Activated naive CD8-positive, alpha-beta T cell treated with anti-CD3 and anti-CD28 coated beads, Interleukin-2, amount 10 ng/mL, durations not matched to agents 7 days and 5 days (primary cell): ENCODE results near the gene EIF5AL1. TPM values are rescaled to one million over a fixed set of nuclear protein-coding genes. Genes with fewer than 3 reads are reported as not detected.
"Not testable (repeated sequence)": the region's sequence is repeated elsewhere in the genome, so short reads cannot be mapped to it uniquely, and the experiment has no call there.

Source experiments
- ATAC-seq: fragments of 150-1000 bp; cut with Tn5 transposase; one replicate; pipeline ENCODE4 v1.10.0; 2021; ENCODE audit warnings: low read depth, moderate library complexity
- POLR2A ChIA-PET: fragments of 350-600 bp; sonication (Branson Sonifier 250); formaldehyde crosslinking; loops from one replicate; lab custom pipeline; 2021; ENCODE audit warnings: antibody characterized with exemption; lab: Charles Lee
- DNase-seq: peaks from one replicate; pipeline ENCODE4 v3.0.0; 2021
- H3K27ac Mint-ChIP-seq: one replicate; pipeline ENCODE4 v1.8.0; 2022; ENCODE audit warnings: mild to moderate bottlenecking, mixed read lengths
- H3K27me3 Mint-ChIP-seq: one replicate; pipeline ENCODE4 v1.8.0; 2022; ENCODE audit warnings: mild to moderate bottlenecking, moderate library complexity, mixed read lengths
- H3K36me3 Mint-ChIP-seq: one replicate; pipeline ENCODE4 v1.8.0; 2021; ENCODE audit warnings: mild to moderate bottlenecking, mixed read lengths
- H3K4me1 Mint-ChIP-seq: one replicate; pipeline ENCODE4 v1.8.0; 2021; ENCODE audit warnings: mixed read lengths
- H3K4me3 Mint-ChIP-seq: one replicate; pipeline ENCODE4 v1.8.0; 2022; ENCODE audit warnings: mild to moderate bottlenecking, moderate library complexity, mixed read lengths
- H3K9me3 Mint-ChIP-seq: one replicate; pipeline ENCODE4 v1.8.0; 2021; ENCODE audit warnings: mixed read lengths
- total RNA-seq, 2 experiments: library from RNA; stranded (reverse); gene quantifications; one replicate each; pipeline ENCODE4 v1.2.3, GENCODE V29; 2021

EIF5AL1 gene
- total RNA-seq, 2 experiments from 2014 or later = 0.94 TPM

- H3K4me3 Mint-ChIP-seq, DNase-seq, H3K36me3 Mint-ChIP-seq, POLR2A ChIA-PET, ATAC-seq, H3K27ac Mint-ChIP-seq, H3K9me3 Mint-ChIP-seq: not testable (repeated sequence)
- Mint-ChIP-seq H3K4me1 (peaks cover 12% of the 10 kb centered on the region), H3K27me3 (peaks cover 14% of the 10 kb centered on the region)
Measured at GRCh38 chr10:79508245-79508644, 4.1 kb upstream of the EIF5AL1 start.

DNA sequence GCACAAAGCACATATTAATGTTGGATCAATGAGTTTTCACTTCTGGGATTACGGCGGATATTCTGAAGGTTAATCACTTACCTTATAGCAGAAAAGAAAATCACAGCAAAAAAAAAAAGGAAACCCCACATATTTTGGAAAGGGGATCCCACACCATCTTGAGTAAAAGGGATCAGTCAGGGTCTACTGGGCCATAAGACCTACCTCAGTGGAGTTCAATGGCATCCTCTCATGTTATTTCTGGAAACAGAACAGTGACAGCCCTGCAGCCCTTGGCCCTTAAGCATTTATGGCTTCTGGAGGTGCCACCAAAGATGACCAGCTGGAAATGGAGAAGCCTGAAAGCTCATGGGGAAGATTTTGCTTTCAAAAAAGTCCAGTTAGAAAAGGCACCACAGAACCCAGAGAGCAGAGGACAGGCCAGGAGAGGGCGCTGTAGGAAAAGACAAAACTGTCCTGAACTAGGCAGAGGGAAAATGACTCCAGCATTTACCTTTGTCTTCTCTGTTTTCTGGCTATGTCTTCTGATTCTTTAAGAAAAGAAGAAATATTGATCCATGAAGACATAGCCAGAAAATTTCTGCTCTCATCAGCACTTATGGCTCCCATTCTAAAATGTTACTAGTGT lies 2.9 kb upstream of the EIF5AL1 start:
- POLR2A ChIA-PET, H3K4me3 Mint-ChIP-seq, DNase-seq, H3K36me3 Mint-ChIP-seq, H3K9me3 Mint-ChIP-seq, H3K27ac Mint-ChIP-seq: not testable (repeated sequence)
- Mint-ChIP-seq H3K4me1 (peaks cover 12% of the 10 kb centered on the region), H3K27me3 (peaks cover 11% of the 10 kb centered on the region)
- peak; percentile 32 for ATAC-seq

GRCh38 chr10:79509934-79510508 lies 2.3 kb upstream of the EIF5AL1 start:
- H3K27ac Mint-ChIP-seq, POLR2A ChIA-PET, H3K36me3 Mint-ChIP-seq, H3K4me3 Mint-ChIP-seq, ATAC-seq, H3K9me3 Mint-ChIP-seq, DNase-seq: not testable (repeated sequence)
- peaks cover 11% of the 10 kb centered on the region for H3K27me3 Mint-ChIP-seq
- H3K4me1 Mint-ChIP-seq = peaks cover 12% of the 10 kb centered on the region

GRCh38 chr10:79516532-79517205 lies 4.3 kb downstream of the EIF5AL1 start:
- DNase-seq, H3K4me1 Mint-ChIP-seq, ATAC-seq, H3K36me3 Mint-ChIP-seq, H3K9me3 Mint-ChIP-seq, POLR2A ChIA-PET, H3K4me3 Mint-ChIP-seq, H3K27ac Mint-ChIP-seq: not testable (repeated sequence)
- H3K27me3 Mint-ChIP-seq = peaks cover 15% of the 10 kb centered on the region

DNA sequence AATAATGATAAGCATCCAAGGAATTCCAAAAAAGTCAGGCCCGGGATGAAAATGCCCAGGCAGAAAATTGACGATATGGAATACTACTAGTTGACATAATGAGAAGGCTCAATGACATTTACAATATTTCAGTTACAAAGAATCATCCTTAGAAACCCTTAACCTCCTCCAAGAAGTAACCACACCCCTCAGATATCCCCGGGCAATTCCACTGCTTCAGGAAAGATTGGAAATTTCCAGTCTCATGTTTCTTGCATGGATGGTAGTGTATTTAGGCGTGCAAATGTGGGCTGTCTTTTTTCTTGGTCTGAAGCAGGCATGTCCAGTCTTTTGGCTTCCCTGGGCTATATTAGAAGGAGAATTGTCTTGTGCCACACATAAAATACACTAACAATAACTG lies 5.2 kb downstream of the EIF5AL1 start:
- H3K4me1 Mint-ChIP-seq, POLR2A ChIA-PET, H3K27ac Mint-ChIP-seq, DNase-seq, ATAC-seq, H3K4me3 Mint-ChIP-seq, H3K9me3 Mint-ChIP-seq, H3K36me3 Mint-ChIP-seq: not testable (repeated sequence)
- H3K27me3 Mint-ChIP-seq = peaks cover 11% of the 10 kb centered on the region

DNA sequence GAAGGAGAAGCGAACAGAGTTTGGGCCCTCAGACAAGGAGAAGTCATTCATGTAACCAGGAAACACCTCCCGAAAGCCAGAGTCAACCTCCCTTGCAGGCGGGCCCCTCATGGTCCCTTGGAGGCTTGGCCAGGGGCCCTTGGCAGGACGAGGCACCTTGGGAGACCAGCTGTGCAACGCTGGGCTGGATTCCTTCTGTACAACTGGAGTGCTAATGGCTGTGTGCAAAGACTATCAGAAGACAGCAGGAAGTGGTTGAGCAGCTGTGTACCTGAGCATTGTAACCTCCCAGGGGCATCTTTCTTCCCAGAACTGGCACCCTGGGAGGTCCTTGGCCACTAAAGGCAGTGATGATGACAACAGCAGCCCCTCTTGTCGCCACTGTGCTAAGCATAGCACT lies 9.4 kb downstream of the EIF5AL1 start:
- H3K9me3 Mint-ChIP-seq, H3K27ac Mint-ChIP-seq, H3K27me3 Mint-ChIP-seq, H3K4me3 Mint-ChIP-seq, H3K36me3 Mint-ChIP-seq, POLR2A ChIA-PET, DNase-seq, H3K4me1 Mint-ChIP-seq: not testable (repeated sequence)
- ATAC-seq = peak; percentile 65

DNA sequence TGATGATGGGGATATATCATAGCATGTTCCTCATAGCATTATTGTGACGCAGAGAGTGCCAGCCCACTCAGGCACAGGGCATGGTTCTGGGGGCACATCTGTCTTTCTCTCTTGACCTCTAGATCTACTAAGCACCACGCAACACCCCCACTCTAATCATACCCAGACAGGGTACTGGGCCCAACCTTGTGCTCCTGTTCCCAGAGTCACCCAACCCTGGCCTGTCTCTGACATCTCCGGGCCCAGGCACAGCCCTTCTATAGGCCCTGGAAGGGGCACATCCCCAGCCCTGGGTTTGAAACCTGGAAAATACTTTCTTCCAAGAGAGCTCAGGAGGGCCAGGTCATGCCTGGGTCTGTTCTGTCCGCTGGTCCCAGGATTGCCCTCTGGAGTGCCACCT lies 10.1 kb downstream of the EIF5AL1 start:
- DNase-seq, H3K27me3 Mint-ChIP-seq, ATAC-seq, H3K4me3 Mint-ChIP-seq, H3K4me1 Mint-ChIP-seq, POLR2A ChIA-PET, H3K36me3 Mint-ChIP-seq, H3K9me3 Mint-ChIP-seq, H3K27ac Mint-ChIP-seq: not testable (repeated sequence)

GRCh38 chr10:79523157-79523853 lies 11.0 kb downstream of the EIF5AL1 start:
- H3K9me3 Mint-ChIP-seq, H3K36me3 Mint-ChIP-seq, H3K4me3 Mint-ChIP-seq, H3K4me1 Mint-ChIP-seq, POLR2A ChIA-PET, ATAC-seq, H3K27ac Mint-ChIP-seq, H3K27me3 Mint-ChIP-seq, DNase-seq: not testable (repeated sequence)

GRCh38 chr10:79525049-79525710 lies 12.8 kb downstream of the EIF5AL1 start:
- H3K9me3 Mint-ChIP-seq, ATAC-seq, POLR2A ChIA-PET, H3K27ac Mint-ChIP-seq, H3K4me1 Mint-ChIP-seq, H3K27me3 Mint-ChIP-seq, H3K4me3 Mint-ChIP-seq, DNase-seq, H3K36me3 Mint-ChIP-seq: not testable (repeated sequence)

DNA sequence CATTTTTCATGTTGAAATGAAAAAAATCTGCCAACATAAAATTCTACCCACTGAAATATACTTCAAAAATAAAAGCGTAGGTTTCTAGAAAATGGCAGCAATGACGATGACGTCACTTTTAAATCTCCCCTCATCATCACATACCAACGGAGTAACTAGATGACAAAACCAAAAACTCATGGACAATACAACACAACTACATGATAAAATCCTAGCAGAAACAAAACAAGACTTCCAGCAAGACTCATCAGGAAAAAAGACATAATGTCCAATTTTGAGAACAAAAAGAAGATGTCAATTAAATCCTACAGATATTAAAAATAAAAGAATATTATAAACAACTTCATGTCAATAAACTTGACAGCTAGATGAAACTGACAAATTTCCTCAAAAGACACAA lies 15.9 kb downstream of the EIF5AL1 start:
- DNase-seq, ATAC-seq, H3K4me3 Mint-ChIP-seq, H3K9me3 Mint-ChIP-seq, H3K36me3 Mint-ChIP-seq, H3K4me1 Mint-ChIP-seq, POLR2A ChIA-PET, H3K27me3 Mint-ChIP-seq, H3K27ac Mint-ChIP-seq: not testable (repeated sequence)

DNA sequence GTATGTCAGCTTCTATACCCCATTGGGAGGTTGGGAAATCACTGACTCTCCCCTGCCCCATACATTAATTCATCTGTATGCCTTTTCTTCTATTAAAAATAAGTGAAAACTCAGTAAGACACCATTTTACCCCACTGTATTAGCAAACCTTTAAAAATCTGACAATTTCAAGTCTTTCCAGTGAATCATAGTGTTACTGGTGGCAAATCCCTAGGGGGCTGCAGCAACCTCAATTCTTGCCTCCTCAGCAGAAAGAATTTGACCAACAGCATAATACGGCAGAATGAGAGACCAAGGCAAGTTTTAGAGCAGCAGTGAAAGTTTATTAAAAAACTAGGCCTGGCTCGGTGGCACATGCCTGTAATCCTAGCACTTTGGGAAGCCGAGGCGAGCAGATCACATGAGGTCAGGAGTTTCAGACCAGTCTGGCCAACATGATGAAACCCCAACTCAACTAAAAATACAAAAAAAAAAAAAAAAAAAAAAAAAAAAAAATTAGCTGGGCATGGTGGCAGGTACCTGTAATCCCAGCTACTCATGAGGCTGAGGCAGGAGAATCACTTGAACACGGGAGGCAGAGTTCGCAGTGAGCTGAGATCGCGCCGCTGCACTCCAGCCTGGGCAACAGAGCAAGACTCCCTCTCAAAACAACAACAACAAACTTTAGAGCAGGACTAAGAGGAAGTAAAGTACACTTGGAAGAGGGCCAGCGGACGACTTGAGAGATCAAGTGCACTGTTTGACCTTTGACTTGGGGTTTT lies 21.0 kb downstream of the EIF5AL1 start:
- POLR2A ChIA-PET = interaction anchor here (0.6 kb wide), 1 partner anchor 604 kb away, joined by 5 read pairs; no protein-coding TSS in a partner anchor
- H3K36me3 Mint-ChIP-seq, DNase-seq, H3K9me3 Mint-ChIP-seq, ATAC-seq, H3K4me3 Mint-ChIP-seq, H3K4me1 Mint-ChIP-seq, H3K27me3 Mint-ChIP-seq, H3K27ac Mint-ChIP-seq: not testable (repeated sequence)

DNA sequence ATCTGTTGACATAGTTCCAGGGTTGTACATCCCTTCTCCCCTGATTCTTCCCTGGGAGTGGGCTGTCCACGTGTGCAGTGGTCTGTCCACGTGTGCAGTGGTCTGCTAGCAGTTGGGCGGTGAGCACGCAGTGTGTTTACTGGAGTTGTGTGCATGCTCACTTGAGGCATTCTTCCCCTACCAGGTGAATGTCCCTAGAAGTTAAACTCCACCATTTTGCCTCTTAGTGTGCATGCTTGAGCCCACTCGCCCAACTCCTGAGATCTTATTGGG lies 21.5 kb downstream of the EIF5AL1 start:
- not testable (repeated sequence) for H3K27me3 Mint-ChIP-seq, H3K9me3 Mint-ChIP-seq, H3K4me3 Mint-ChIP-seq, H3K27ac Mint-ChIP-seq, H3K4me1 Mint-ChIP-seq, DNase-seq, ATAC-seq, H3K36me3 Mint-ChIP-seq
- POLR2A ChIA-PET = interaction anchor here (0.6 kb wide), 1 partner anchor 603 kb away, joined by 5 read pairs; no protein-coding TSS in a partner anchor

DNA sequence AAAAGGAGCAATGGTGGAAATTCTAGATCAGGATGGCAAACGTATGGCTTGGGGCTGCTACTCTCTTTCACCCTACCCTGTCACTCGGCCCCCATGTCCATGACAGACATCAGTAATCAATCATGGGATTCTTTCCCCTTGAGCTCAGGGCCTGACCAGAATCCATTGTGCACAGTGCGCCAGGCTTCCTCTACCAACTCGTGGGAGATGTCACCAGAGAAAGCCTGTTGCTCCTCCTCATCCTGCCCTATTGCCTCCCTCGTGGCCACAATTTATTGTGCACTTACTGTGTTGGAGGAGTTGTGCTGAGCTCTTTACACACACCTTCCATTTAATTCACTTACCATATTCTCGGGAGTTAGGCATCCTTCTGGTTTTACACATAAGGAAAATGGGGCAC lies 26.0 kb downstream of the EIF5AL1 start:
- H3K9me3 Mint-ChIP-seq, H3K36me3 Mint-ChIP-seq, ATAC-seq, H3K27me3 Mint-ChIP-seq, H3K4me3 Mint-ChIP-seq, DNase-seq, POLR2A ChIA-PET, H3K4me1 Mint-ChIP-seq, H3K27ac Mint-ChIP-seq: not testable (repeated sequence)
